Endodermal cell (in vitro differentiated cells): Measurements from ENCODE around the gene DOCK8. TPM values are rescaled to one million over a fixed set of nuclear protein-coding genes. Genes with fewer than 3 reads are reported as not detected.

Source experiments
- DNase-seq: peaks from one replicate; pipeline ENCODE4 v3.0.0-alpha.2; 2017
- H3K27ac ChIP-seq: 2 replicates; pipeline ENCODE4 v1.5.1; 2013; ENCODE audit warnings: mild to moderate bottlenecking, low read depth, low read length, moderate library complexity
- H3K27me3 ChIP-seq: 2 replicates; pipeline ENCODE4 v1.6.1; 2013; ENCODE audit warnings: mild to moderate bottlenecking, low read length, moderate library complexity; ENCODE audit not compliant: insufficient read depth, control insufficient read depth, poor library complexity, severe bottlenecking
- H3K36me3 ChIP-seq: 2 replicates; pipeline ENCODE4 v1.7.0; 2013; ENCODE audit warnings: mild to moderate bottlenecking, low read length, moderate library complexity; ENCODE audit not compliant: control insufficient read depth, insufficient read depth
- H3K4me1 ChIP-seq: one replicate; pipeline ENCODE4 v1.7.0; 2013; ENCODE audit warnings: low read length; ENCODE audit not compliant: control insufficient read depth, insufficient read depth
- H3K4me3 ChIP-seq: 2 replicates; pipeline ENCODE4 v1.5.1; 2013; ENCODE audit warnings: mild to moderate bottlenecking, low read length, moderate library complexity
- H3K9ac ChIP-seq: 2 replicates; pipeline ENCODE4 v1.6.1; 2013; ENCODE audit warnings: mild to moderate bottlenecking, low read length, moderate library complexity; ENCODE audit not compliant: poor library complexity, severe bottlenecking; ENCODE audit errors: extremely low read depth
- H3K9me3 ChIP-seq: 2 replicates; pipeline ENCODE4 v1.6.1; 2013; ENCODE audit warnings: mild to moderate bottlenecking, low read length, moderate library complexity; ENCODE audit not compliant: control insufficient read depth
- H3K27ac Mint-ChIP-seq: 2 replicates; pipeline ENCODE4 v1.8.0; 2020; ENCODE audit warnings: mixed read lengths
- H3K27me3 Mint-ChIP-seq: 2 replicates; pipeline ENCODE4 v1.8.0; 2021; ENCODE audit warnings: mild to moderate bottlenecking, mixed read lengths; ENCODE audit not compliant: insufficient read depth
- H3K36me3 Mint-ChIP-seq: 2 replicates; pipeline ENCODE4 v1.8.0; 2020; ENCODE audit warnings: low read depth, mixed read lengths
- H3K4me1 Mint-ChIP-seq: 2 replicates; pipeline ENCODE4 v1.8.0; 2020; ENCODE audit warnings: mixed read lengths
- H3K4me3 Mint-ChIP-seq: 2 replicates; pipeline ENCODE4 v1.8.0; 2020; ENCODE audit warnings: mild to moderate bottlenecking, moderate library complexity, mixed read lengths
- H3K9me3 Mint-ChIP-seq: 2 replicates; pipeline ENCODE4 v1.8.0; 2020; ENCODE audit warnings: mild to moderate bottlenecking, mixed read lengths
- CTCF ChIP-seq: fragments of 200-600 bp; sonication (generic); conservative IDR thresholded peaks from 2 replicates; pipeline ENCODE4 v1.5.0; 2021; ENCODE audit warnings: antibody characterized with exemption, mild to moderate bottlenecking
- WGBS, 2 experiments: methylation state at CpG; one replicate each; pipeline versions ENCODE4 v1.1.5 to v1.1.7; 2013; ENCODE audit warnings: missing lambda C conversion rate in 2 of 2, mixed read lengths in 1 of 2; ENCODE audit not compliant: insufficient coverage in 1 of 2, insufficient read length in 1 of 2; 5-methylcytosine and 5-hydroxymethylcytosine counted together
- total RNA-seq, 2 donors: library from RNA; stranded (reverse); fragmentation: NEBNext Ultra II Directional in 1 of 2; extraction: Animal tissue kit (Norgen Biotek cat#: 25700) in 1 of 2; gene quantifications; 2 replicates in 1 of 2; 3 replicates in 1 of 2; pipeline ENCODE4 v1.2.1, GENCODE V29; 2021

Gene DOCK8
- total RNA-seq, 2 donors from 2014 or later = 26.9 to 28.1 TPM

GRCh38 chr9:438961-439768 is 224.5 kb downstream of the DOCK8 start:
- H3K36me3 Mint-ChIP-seq = peaks cover 63% of the 10 kb centered on the region
- WGBS, 2 experiments = 87 to 91% methylated on average over 6 to 20 of the region's 20 CpGs

DNA sequence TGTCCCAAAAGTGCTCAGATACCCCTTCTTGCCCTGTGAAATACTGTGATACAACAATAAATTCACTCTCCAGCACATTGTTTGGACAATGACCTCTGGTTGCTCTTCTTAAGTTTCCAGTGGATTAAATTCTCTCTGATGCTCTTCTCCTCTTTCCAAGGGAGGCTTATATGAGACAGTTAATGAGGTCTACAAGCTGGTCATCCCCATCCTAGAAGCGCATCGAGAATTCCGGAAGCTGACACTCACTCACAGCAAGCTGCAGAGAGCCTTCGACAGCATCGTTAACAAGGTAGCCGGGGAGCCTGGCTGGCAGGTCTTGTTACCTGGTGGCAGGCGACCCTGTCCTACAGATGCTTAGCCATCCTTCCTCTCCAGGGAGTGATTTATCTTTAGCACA is 226.5 kb downstream of the DOCK8 start:
- no peak overlapping the region for H3K4me3 Mint-ChIP-seq
- no peak for DNase-seq
- no peak overlapping the region for H3K9ac ChIP-seq
- H3K27me3 ChIP-seq = no peaks in the 10 kb centered on the region
- peaks cover 38% of the 10 kb centered on the region for H3K36me3 ChIP-seq
- peaks cover 6% of the 10 kb centered on the region for H3K9me3 Mint-ChIP-seq
- no peaks in the 10 kb centered on the region for H3K27me3 Mint-ChIP-seq
- no peak overlapping the region for H3K27ac Mint-ChIP-seq
- H3K4me3 ChIP-seq = no peak overlapping the region
- peaks cover 2% of the 10 kb centered on the region for H3K4me1 Mint-ChIP-seq
- peaks cover 8% of the 10 kb centered on the region for H3K9me3 ChIP-seq
- no peaks in the 10 kb centered on the region for H3K4me1 ChIP-seq
- H3K36me3 Mint-ChIP-seq = peaks cover 67% of the 10 kb centered on the region
- 93 to 98% methylated on average over 6 to 7 of the region's 7 CpGs for WGBS, 2 experiments
- TF ChIP-seq CTCF = no peak
- H3K27ac ChIP-seq = no peak overlapping the region

More at GRCh38 chr9:438961-439768, 224.5 kb downstream of the DOCK8 start:
- DNase-seq = no peak
- H3K9me3 Mint-ChIP-seq = peaks cover 6% of the 10 kb centered on the region
- TF ChIP-seq CTCF = no peak
- H3K4me3 Mint-ChIP-seq = no peak overlapping the region
- H3K4me3 ChIP-seq = no peak overlapping the region
- H3K4me1 ChIP-seq = no peaks in the 10 kb centered on the region
- peaks cover 8% of the 10 kb centered on the region for H3K9me3 ChIP-seq
- peaks cover 2% of the 10 kb centered on the region for H3K4me1 Mint-ChIP-seq
- H3K27ac ChIP-seq = no peak overlapping the region
- no peak overlapping the region for H3K9ac ChIP-seq
- H3K27me3 Mint-ChIP-seq = no peaks in the 10 kb centered on the region
- H3K27ac Mint-ChIP-seq = no peak overlapping the region
- no peaks in the 10 kb centered on the region for H3K27me3 ChIP-seq
- peaks cover 40% of the 10 kb centered on the region for H3K36me3 ChIP-seq

DNA sequence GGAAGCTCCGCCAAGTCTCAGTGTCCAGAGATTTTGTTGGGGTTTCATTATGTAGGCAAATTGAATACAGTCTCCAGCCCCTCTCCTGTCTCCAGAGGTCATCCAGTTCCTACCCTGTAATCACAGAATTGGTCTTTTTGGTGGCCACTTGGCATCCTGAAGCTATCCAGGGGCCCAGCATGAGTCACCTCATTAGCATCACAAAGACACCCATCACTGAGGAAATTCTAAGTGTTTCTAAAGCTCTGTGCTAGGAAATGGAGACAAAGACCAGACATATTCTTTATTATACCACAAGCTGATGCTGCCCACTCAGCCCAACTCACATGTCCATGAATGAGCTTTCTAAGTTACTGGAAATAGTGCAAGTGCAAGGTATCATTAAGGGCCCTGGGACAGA is 229.9 kb downstream of the DOCK8 start:
- TF ChIP-seq CTCF = no peak
- H3K27me3 ChIP-seq = no peaks in the 10 kb centered on the region
- Mint-ChIP-seq H3K4me1 (peaks cover 2% of the 10 kb centered on the region), H3K27me3 (no peaks in the 10 kb centered on the region), H3K27ac (no peak overlapping the region), H3K9me3 (peaks cover 6% of the 10 kb centered on the region), H3K36me3 (peaks cover 64% of the 10 kb centered on the region), H3K4me3 (no peak overlapping the region)
- no peaks in the 10 kb centered on the region for H3K4me1 ChIP-seq
- peak; percentile 59 for DNase-seq
- no peak overlapping the region for H3K9ac ChIP-seq
- 85% methylated on average over 1 of the region's 1 CpG; no CpG with 5 or more reads in 1 of the 2 experiments for WGBS, 2 experiments
- peaks cover 38% of the 10 kb centered on the region for H3K36me3 ChIP-seq
- H3K4me3 ChIP-seq = no peak overlapping the region
- peak overlapping the region; percentile 24 for H3K27ac ChIP-seq
- H3K9me3 ChIP-seq = peaks cover 8% of the 10 kb centered on the region
